ENCODE data around the gene PUS1.
A peak's percentile ranks its signal among the peaks of the same experiment; 100 is the strongest.
"Not testable (repeated sequence)": the region's sequence is repeated elsewhere in the genome, so short reads cannot be mapped to it uniquely, and the experiment has no call there.

PUS1 gene

DNA sequence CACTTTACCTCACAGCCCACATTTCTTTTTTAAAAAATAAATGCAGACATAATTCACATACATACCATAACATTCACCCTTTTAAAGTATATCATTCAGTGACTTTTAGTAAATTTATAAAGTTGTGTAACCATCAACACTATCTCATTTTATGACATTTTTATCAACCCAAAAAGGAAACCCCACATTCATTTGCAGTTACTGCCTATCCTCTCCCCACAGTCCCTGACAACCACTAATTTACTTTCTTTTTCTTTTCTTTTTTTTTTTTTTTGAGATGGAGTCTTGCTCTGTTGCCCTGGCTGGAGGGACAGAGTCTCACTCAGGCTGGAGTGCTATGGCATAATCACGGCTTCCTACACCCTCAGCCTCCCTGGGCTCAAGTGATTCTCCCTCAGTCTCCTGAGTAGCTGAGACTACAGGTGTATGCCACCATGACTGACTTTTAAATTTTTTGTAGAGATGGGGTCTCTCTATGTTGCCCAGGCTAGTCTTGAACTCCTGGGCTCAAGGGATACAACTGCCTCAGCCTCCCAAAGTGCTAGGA is 19.2 kb downstream of the PUS1 start:
- DNase-seq (ENCODE audit: low read depth, low spot score) = no peak
- H3K4me1 ChIP-seq (ENCODE audit: insufficient read depth, insufficient read length) = peaks cover 3% of the 10 kb centered on the region

DNA sequence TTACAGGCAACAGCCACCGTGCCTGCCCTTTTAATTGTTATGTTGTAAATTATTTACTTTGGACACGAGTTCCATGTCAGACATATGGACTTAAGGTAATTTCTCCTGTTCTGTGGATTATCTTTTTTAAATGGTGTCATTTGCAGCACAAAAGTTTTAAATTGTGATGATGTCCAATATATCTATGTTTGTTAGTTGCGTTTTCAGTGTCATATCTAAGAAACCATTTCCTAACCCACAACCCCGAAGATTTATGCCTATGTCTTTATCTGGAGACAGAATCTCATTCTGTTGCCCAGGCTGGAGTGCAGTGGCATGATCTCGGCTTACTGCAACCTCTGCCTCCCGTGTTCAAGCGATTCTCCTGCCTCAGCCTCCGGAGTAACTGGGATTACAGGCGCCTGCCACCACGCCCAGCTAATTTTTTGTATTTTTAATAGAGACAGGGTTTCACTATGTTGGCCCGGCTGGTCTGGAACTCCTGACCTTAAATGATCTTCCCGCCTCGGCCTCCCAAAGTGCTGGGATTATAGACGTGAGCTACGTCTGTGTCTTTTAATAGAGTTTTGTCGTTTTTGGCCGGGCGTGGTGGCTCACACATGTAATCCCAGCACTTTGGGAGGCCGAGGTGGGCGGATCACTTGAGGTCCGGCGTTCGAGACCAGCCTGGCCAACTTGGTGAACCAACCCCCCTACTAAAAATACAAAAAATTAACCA is 19.8 kb downstream of the PUS1 start:
- H3K9ac ChIP-seq (ENCODE audit: insufficient read length, low read depth) = peak overlapping the region; percentile 43
- H3K4me1 ChIP-seq (ENCODE audit: insufficient read depth, insufficient read length) = not testable (repeated sequence)
- H3K36me3 ChIP-seq (ENCODE audit: insufficient read depth, insufficient read length, low read length) = peaks cover 28% of the 10 kb centered on the region

More for the DNA sequence above, 19.2 kb downstream of the PUS1 start:
- no peak overlapping the region for H3K4me3 ChIP-seq (ENCODE audit: insufficient read length, low read depth)
- TF ChIP-seq SUZ12 (IDR thresholded peaks at IDR 0.05; ENCODE audit: extremely low read depth, insufficient read depth, insufficient read length) (no peak), ZNF274 (IDR thresholded peaks at IDR 0.05; ENCODE audit: low read depth, low read length) (no peak), YY1 (IDR thresholded peaks at IDR 0.05; ENCODE audit: insufficient read depth, insufficient read length) (no peak)
- no peaks in the 10 kb centered on the region for H3K27me3 ChIP-seq (ENCODE audit: insufficient read depth, insufficient read length)
- no peaks in the 10 kb centered on the region; the same call in 1 of the 2 replicates for H3K9me3 ChIP-seq (ENCODE audit: insufficient read depth, low read length)
- H3K36me3 ChIP-seq (ENCODE audit: insufficient read depth, insufficient read length, low read length) = peaks cover 30% of the 10 kb centered on the region
- no peak overlapping the region for H3K9ac ChIP-seq (ENCODE audit: insufficient read length, low read depth)

DNA sequence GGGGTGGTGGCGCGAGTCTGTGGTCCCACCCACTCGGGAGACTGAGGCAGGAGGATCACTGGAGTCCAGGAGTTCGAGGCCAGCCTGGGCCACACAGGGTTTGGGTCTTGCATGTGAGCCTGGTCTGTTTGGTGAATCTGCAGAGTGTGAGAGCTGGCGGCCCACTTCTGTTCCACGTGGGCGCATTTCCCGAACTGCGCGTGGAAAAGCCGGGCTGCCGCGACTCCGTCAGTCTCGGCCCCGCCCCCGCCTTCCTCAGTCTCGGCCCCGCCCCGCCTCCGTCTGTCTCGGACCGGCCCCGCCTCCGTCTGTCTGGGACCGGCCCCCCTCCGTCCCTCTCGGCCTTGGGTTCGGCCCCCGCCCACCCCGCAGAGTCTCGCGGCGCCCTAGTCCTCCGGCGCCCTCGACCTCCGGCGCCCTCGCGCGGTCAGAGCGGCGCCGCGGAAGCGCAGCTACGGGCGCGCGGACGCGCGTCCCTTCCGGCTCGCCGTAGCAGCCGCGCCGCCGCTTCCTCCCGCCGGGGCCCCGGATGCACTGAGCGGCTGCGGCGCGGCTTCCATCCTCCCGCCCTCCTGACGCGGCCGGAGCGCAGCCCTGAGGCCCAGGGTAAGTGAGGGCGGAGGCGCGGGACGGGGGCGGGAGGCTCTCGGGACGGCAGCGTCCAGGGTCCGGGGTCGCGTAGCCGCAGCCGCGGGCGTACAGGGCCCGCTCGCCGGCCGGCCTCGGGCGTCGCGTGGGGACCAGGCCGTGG is 20.5 kb downstream of the PUS1 start, which contains the start of gene EP400:
TSS of gene EP400 (plus strand) at position 512 of the 751 bp plus-strand sequence. CDS start 10,678 bp downstream, outside the sequence.
- Histone ChIP-seq H3K9me3 (ENCODE audit: insufficient read depth, low read length) (no peaks in the 10 kb centered on the region; the same call in 1 of the 2 replicates), H3K9ac (ENCODE audit: insufficient read length, low read depth) (peak within 1 kb of the TSS; percentile 98), H3K36me3 (ENCODE audit: insufficient read depth, insufficient read length, low read length) (peaks cover 21% of the 10 kb centered on the region), H3K4me3 (ENCODE audit: insufficient read length, low read depth) (peak within 1 kb of the TSS; percentile 98), H3K4me1 (ENCODE audit: insufficient read depth, insufficient read length) (peaks cover 3% of the 10 kb centered on the region), H3K27me3 (ENCODE audit: insufficient read depth, insufficient read length) (no peaks in the 10 kb centered on the region)
- peak; percentile 92 for DNase-seq (ENCODE audit: low read depth, low spot score)
- TF ChIP-seq SUZ12 (IDR thresholded peaks at IDR 0.05; ENCODE audit: extremely low read depth, insufficient read depth, insufficient read length) (no peak), ZNF274 (IDR thresholded peaks at IDR 0.05; ENCODE audit: low read depth, low read length) (no peak), YY1 (IDR thresholded peaks at IDR 0.05; ENCODE audit: insufficient read depth, insufficient read length) (no peak)

More for the DNA sequence above, 19.8 kb downstream of the PUS1 start:
- DNase-seq (ENCODE audit: low read depth, low spot score); H3K27me3 ChIP-seq (ENCODE audit: insufficient read depth, insufficient read length); H3K9me3 ChIP-seq (ENCODE audit: insufficient read depth, low read length); H3K4me3 ChIP-seq (ENCODE audit: insufficient read length, low read depth): not testable (repeated sequence)

DNA sequence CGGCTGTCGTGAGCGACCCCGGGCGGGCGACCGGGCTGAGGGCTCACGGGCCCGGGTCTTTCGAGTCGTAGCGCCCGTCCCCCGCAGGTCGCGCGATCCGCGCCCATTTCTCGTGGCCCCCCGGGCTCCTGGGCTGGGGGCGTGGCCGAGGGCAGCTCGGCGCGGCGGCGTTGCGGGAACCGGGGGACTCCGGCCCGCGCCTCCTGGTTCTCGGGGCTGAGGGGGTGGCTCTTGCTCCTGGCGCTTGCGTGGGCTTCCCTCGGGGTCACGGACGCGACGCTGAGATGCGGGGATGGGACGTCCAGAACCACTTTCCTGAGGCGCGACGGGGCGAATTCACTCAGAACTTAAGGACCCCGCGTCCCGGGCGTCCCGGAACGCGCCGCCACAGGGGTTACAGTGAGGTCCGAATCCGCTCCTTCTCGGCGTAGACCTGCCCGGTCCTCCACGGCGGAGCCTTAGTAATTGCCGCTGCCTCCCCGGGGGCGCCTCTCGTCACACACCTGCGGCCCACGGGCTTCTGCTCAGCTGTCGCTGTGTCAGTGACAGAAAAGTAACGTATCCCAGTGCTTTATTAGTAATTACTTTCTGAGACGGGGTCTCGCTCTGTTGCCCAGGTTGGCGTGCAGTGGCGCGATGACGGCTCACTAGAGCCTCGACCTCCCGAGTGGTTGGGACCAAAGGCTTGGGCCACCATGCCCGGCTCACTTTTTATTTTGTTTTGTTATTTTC is 21.3 kb downstream of the PUS1 start:
- no peak for TF ChIP-seq SUZ12 (IDR thresholded peaks at IDR 0.05; ENCODE audit: extremely low read depth, insufficient read depth, insufficient read length)
- TF ChIP-seq ZNF274 (IDR thresholded peaks at IDR 0.05; ENCODE audit: low read depth, low read length) = no peak
- TF ChIP-seq YY1 (IDR thresholded peaks at IDR 0.05; ENCODE audit: insufficient read depth, insufficient read length) = no peak
- Histone ChIP-seq H3K9me3 (ENCODE audit: insufficient read depth, low read length) (no peaks in the 10 kb centered on the region), H3K36me3 (ENCODE audit: insufficient read depth, insufficient read length, low read length) (peaks cover 14% of the 10 kb centered on the region), H3K27me3 (ENCODE audit: insufficient read depth, insufficient read length) (no peaks in the 10 kb centered on the region), H3K4me3 (ENCODE audit: insufficient read length, low read depth) (peak overlapping the region; percentile 98), H3K4me1 (ENCODE audit: insufficient read depth, insufficient read length) (peaks cover 3% of the 10 kb centered on the region), H3K9ac (ENCODE audit: insufficient read length, low read depth) (peak overlapping the region; percentile 98)
- DNase-seq (ENCODE audit: low read depth, low spot score) = no peak

GRCh38 chr12:131953810-131954209 is 24.7 kb downstream of the PUS1 start:
- not testable (repeated sequence) for H3K9ac ChIP-seq (ENCODE audit: insufficient read length, low read depth); H3K27me3 ChIP-seq (ENCODE audit: insufficient read depth, insufficient read length); H3K9me3 ChIP-seq (ENCODE audit: insufficient read depth, low read length); H3K36me3 ChIP-seq (ENCODE audit: insufficient read depth, insufficient read length, low read length); DNase-seq (ENCODE audit: low read depth, low spot score); H3K4me1 ChIP-seq (ENCODE audit: insufficient read depth, insufficient read length); H3K4me3 ChIP-seq (ENCODE audit: insufficient read length, low read depth)

DNA sequence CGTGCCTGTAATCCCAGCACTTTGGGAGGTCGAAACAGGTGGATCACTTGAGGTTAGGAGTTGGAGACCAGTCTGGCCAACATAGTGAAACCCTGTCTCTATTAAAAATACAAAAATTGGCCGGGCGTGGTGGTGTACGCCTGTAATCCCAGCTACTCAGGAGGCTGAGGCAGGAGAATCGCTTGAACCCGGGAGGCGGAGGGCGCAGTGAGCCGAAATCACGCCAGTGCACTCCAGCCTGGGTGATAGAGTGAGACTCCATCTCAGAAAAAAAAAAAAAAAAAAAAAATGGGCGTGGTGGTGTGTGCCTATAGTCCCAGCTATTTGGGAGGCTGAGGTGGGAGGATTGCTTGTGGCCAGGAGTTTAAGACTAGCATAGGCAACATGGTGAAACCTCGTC is 25.4 kb downstream of the PUS1 start:
- not testable (repeated sequence) for H3K9me3 ChIP-seq (ENCODE audit: insufficient read depth, low read length); H3K27me3 ChIP-seq (ENCODE audit: insufficient read depth, insufficient read length); H3K4me3 ChIP-seq (ENCODE audit: insufficient read length, low read depth); H3K9ac ChIP-seq (ENCODE audit: insufficient read length, low read depth); H3K36me3 ChIP-seq (ENCODE audit: insufficient read depth, insufficient read length, low read length); H3K4me1 ChIP-seq (ENCODE audit: insufficient read depth, insufficient read length); DNase-seq (ENCODE audit: low read depth, low spot score)

DNA sequence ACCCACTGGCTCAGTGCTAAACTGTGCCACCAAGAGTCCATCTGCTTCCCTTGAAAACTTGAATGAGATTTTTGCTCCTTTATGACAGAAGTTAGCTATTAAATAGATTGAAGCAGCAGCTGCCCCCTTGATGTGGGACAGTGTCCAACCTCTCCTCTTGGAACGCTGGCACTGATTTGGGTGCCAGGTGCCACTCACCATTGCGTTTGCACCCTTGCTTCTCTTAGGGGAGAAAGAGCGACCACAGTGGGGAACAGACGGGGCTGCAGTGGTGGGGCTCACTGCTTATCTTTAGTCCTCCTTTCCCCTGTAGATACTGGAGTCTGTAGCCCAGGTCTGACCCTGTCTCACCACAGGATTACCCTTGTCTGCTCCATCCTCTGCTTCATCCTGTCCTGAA is 30.0 kb downstream of the PUS1 start:
- no peak for TF ChIP-seq ZNF274 (IDR thresholded peaks at IDR 0.05; ENCODE audit: low read depth, low read length)
- TF ChIP-seq SUZ12 (IDR thresholded peaks at IDR 0.05; ENCODE audit: extremely low read depth, insufficient read depth, insufficient read length) = no peak
- TF ChIP-seq YY1 (IDR thresholded peaks at IDR 0.05; ENCODE audit: insufficient read depth, insufficient read length) = no peak
- Histone ChIP-seq H3K36me3 (ENCODE audit: insufficient read depth, insufficient read length, low read length) (peaks cover 14% of the 10 kb centered on the region), H3K27me3 (ENCODE audit: insufficient read depth, insufficient read length) (no peaks in the 10 kb centered on the region), H3K9me3 (ENCODE audit: insufficient read depth, low read length) (no peaks in the 10 kb centered on the region), H3K4me3 (ENCODE audit: insufficient read length, low read depth) (no peak overlapping the region), H3K9ac (ENCODE audit: insufficient read length, low read depth) (no peak overlapping the region), H3K4me1 (ENCODE audit: insufficient read depth, insufficient read length) (peaks cover 9% of the 10 kb centered on the region)
- no peak for DNase-seq (ENCODE audit: low read depth, low spot score)
